Spleen (tissue), 7 donors: ENCODE data around the gene MYO1D.

Experiments used
- POLR2A ChIP-seq, 3 donors: fragments of 450-650 bp; IDR thresholded peaks; one replicate each; pipeline ENCODE4 v1.5.1; 2017; ENCODE audit warnings: antibody characterized with exemption in 3 of 3, mild to moderate bottlenecking in 1 of 3
- TF ChIP-seq, protein P1 (sequence below), 11 experiments: fragments of 200-600 bp in 7 of 11; fragments of 450-650 bp in 4 of 11; sonication (generic) in 4 of 11; IDR thresholded peaks in 8 of 11; conservative IDR thresholded peaks in 3 of 11; 1 replicate in 7 of 11; 2 replicates in 4 of 11; pipeline versions ENCODE4 v1.4.0 to v1.8.0; 2016 to 2021; ENCODE audit warnings: antibody characterized with exemption in 11 of 11, inconsistent platforms in 4 of 11, mild to moderate bottlenecking in 1 of 11
- donor health status: DM: no; HTN: no; CAD: no; lungs with moderate emphysema.
- donor health status: DM: no; HTN: no; CAD: no.
- donor health status: DM: no; HTN: no; CAD: no.

DNA sequence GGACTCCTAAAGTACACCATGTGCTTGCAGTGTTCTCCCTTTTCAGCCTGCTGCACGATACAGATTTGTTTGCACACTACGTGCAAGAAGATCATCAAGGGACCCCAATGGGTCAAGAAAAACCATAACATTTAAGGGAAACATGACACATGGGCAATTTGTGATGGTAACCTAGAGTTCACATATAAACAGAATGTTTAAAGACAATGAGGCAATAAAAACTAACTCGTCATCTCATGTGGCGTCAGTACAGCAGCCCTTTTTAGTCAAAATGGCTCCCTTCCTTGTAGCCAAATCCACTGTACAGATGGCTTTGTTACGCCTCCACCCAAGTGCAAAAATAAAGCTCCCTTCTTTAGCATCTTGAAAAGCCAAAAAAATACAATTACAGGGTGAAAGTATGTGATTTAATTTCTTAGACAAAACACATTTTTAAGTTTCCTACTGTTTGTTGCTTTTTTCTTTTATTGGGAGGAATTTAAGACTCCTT, 216.4 kb downstream of the MYO1D start:
- TF ChIP-seq POLR2A (IDR thresholded peaks at IDR 0.05) = no peak
- TF ChIP-seq, protein P1, sequence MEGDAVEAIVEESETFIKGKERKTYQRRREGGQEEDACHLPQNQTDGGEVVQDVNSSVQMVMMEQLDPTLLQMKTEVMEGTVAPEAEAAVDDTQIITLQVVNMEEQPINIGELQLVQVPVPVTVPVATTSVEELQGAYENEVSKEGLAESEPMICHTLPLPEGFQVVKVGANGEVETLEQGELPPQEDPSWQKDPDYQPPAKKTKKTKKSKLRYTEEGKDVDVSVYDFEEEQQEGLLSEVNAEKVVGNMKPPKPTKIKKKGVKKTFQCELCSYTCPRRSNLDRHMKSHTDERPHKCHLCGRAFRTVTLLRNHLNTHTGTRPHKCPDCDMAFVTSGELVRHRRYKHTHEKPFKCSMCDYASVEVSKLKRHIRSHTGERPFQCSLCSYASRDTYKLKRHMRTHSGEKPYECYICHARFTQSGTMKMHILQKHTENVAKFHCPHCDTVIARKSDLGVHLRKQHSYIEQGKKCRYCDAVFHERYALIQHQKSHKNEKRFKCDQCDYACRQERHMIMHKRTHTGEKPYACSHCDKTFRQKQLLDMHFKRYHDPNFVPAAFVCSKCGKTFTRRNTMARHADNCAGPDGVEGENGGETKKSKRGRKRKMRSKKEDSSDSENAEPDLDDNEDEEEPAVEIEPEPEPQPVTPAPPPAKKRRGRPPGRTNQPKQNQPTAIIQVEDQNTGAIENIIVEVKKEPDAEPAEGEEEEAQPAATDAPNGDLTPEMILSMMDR (IDR thresholded peaks at IDR 0.05 in 8 of 11, conservative IDR thresholded peaks at IDR 0.05 in 3 of 11) = no peak
